GM15510 (cell line): Measurements from ENCODE around the gene BTBD6.

ENCODE experiments used
- POLR2A ChIP-seq: IDR thresholded peaks from 3 replicates; pipeline ENCODE4 v1.6.1; 2011; ENCODE audit warnings: borderline replicate concordance; ENCODE audit not compliant: insufficient read length; ENCODE audit errors: extremely low read depth

BTBD6 gene

GRCh38 chr14:105219043-105219612 lies 29.2 kb upstream of the BTBD6 start:
- TF ChIP-seq POLR2A, result no peak

DNA sequence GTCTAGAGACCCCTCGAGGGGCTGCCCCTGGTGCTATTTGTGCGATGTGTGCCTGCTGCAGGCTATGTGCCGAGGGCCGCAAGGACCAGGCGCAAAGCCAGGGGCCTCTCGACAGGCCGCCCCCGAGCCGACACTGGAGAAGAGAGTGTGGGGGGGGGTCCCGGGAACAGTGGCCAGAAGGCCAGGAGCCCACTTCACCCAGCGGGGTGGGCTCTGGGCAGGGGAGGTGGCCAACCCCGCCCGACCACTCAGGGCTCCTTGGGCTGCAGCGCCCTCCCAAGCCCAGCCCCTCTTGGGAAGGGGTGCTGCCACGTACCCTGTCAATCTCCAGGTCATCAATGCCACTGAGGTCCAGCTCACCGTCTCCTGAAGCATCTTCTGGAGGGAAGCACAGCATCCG lies 28.6 kb upstream of the BTBD6 start:
- TF ChIP-seq POLR2A, result no peak

DNA sequence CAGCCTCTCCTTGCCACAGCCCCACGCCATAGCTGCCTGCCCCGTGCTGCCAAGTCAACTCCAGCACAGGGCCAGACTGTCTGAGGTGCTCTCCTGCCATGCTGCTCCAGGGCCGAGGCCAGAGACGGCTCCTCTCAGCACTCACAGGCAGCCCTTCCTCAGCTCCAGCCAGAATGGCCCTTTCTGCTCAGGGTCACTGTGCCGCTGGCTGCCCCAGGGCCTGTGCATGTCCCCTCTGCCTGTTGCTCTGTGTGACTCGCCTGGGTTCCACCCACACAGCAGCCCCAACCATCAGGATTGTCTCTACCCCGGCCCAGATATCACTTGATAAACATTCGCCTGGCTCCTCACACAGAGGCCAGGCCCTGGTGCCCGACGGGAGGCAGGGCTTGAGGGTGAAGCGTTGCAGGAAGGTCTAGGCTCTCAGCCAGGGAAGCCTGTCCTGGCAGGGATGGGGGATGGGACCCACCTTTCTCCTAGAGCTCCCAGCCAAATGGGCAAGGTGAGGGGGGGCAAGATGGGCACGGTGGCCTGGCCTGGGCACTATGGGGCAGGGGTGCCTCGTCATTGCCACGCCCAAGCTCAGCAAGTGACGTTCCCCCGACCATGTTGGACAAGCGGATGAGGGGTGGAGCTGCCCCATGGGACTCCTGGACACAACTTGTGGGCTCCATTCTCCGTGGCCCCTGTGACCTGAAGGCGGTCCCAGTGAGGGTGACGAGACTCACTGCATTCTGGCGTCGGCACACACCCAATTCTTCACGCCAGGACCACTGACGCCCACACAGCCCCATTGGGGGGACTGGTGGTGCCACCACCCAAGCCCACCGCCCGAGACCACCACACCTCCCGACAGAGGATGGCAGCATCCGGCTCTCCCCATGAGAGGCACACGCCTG lies 27.4 kb upstream of the BTBD6 start:
- TF ChIP-seq POLR2A, result no peak

DNA sequence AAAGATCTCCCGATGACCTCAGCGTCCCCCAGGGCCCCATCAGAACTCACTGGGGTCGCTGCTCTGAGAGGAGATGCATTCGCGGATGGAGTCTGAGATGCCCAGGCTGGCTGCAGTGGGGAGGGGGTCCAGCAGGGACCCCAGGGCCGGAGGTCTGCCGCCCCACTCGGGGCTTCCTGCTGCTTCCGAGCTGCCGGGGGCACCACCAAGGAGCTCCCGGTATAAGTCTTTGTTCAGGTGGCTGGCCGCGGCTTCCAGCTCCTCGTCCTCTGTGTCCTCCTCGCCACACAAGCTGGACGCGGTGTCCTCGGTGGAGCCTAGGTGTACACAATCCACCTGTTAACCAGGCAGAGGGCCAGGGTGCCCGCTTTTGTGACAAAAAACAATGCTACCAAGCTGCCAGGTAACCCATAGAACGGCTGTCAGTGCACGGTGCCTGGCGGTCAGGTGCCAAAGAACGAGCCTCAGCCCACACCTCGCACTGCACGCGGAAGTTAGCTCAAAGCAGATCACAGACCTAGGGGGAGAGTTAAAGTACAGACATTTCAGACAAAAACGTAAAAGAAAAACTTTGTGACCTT lies 26.6 kb upstream of the BTBD6 start:
- TF ChIP-seq POLR2A, result no peak

GRCh38 chr14:105223260-105223659 lies 25.1 kb upstream of the BTBD6 start:
- TF ChIP-seq POLR2A, result no peak

GRCh38 chr14:105223770-105224544 lies 24.4 kb upstream of the BTBD6 start:
- TF ChIP-seq POLR2A, result no peak

- TF ChIP-seq POLR2A, result no peak
Observed at GRCh38 chr14:105224845-105225570, 23.3 kb upstream of the BTBD6 start.

- TF ChIP-seq POLR2A, result no peak
Observed at GRCh38 chr14:105226198-105226597, 22.1 kb upstream of the BTBD6 start.

DNA sequence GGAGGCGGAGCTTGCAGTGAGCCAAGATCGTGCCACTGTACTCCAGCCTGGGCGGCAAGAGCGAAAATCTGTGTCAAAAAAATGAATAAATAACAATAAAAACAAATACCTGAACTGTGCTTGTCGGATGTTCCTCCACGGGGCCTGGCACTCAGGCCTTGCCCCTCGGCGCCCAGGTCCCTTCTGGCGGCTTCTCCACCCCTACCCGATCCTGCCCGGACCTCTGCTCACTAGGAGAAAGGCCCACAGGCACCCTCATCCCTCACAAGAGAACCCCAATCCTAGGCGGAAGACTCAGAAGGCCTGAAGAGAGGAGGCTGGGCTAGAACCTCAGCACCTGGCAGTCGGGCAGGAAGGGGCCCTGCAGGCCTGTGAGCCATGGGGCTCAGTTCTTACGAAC lies 21.0 kb upstream of the BTBD6 start:
- TF ChIP-seq POLR2A, result no peak

DNA sequence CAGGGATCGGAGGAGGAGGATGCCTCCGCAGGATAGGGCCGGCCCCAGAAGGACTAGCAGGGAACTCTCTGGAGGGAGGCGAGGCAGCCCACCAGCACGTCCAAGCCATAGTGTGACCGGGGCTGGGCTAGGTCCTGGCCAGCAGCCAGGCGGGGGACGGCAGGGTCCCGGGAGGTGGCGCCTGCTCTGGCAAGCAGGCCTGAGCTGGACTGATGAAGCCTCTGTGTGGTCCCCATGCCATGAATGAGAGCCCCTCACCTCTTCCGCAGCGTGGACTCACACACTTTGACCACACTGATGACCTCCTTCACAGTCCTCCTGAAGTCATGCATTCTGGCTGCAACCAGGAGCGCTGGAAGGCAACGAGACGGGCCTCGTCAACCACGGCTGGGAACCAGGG lies 19.8 kb upstream of the BTBD6 start:
- TF ChIP-seq POLR2A, result no peak

DNA sequence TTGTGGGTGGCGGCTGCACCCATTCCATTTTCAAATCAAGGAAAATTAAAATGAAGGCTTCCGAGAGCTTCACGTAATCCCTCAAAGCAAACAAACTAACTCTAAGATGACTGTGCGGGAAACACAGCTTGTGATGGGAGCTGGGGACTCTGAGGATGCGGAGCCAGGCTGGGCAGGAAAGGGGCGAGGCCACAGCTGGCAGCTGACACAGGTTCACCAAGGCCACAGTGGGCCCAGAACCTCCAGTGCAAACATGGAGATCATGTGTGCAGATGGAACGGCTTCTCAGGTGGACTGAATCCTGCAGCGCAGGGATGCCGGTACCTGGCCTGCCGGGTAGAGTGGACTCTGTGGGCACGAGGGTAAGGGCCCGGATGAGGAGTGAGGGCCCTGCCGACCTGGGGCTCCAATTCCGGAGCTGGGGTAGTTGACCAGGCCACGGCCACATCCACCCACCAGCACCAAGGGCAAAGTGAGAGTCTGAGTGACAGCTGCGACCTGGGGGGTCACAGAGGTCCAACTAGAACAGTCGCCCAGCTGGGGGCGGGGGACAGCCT lies 19.2 kb upstream of the BTBD6 start:
- TF ChIP-seq POLR2A, result no peak

GRCh38 chr14:105240811-105241576 lies 7.3 kb upstream of the BTBD6 start:
- no peak for TF ChIP-seq POLR2A

- no peak for TF ChIP-seq POLR2A
Observed at GRCh38 chr14:105241641-105242040, 6.7 kb upstream of the BTBD6 start.
